Prostate gland (tissue), 2 donors: ENCODE measurements around the gene AIFM2.

Source experiments
- POLR2AphosphoS5 ChIP-seq: sonication (generic); formaldehyde crosslinking; IDR thresholded peaks from one replicate; pipeline ENCODE4 v1.6.1; 2017; ENCODE audit warnings: antibody characterized with exemption
- TF ChIP-seq, protein P1 (sequence below), 4 experiments: fragments of 200-600 bp in 2 of 4; fragments of 450-650 bp in 2 of 4; sonication (generic) in 2 of 4; IDR thresholded peaks; 1 replicate in 3 of 4; 2 replicates in 1 of 4; pipeline ENCODE4 v1.5.1; 2016 to 2019; ENCODE audit warnings: antibody characterized with exemption in 4 of 4, mild to moderate bottlenecking in 2 of 4, moderate library complexity in 2 of 4

DNA sequence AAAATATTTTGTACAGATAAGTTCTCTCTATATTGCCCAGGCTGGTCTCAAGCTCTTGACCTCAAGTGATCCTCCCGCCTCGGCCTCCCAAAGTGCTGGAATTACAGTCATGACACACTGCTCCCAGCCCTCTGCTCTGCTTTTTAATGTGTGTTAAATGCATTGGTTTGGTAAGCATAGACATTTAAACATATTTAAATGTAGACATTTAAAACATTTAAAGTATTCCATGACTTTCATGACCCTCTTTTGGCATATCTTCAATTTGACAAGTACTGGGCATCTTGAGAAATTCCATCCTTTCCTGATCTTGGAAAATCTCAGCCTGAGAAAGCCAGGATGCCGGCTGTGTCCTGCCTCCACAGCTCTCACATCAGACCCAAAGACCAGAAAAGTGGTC is 42.9 kb upstream of the AIFM2 start:
- TF ChIP-seq, protein P1, sequence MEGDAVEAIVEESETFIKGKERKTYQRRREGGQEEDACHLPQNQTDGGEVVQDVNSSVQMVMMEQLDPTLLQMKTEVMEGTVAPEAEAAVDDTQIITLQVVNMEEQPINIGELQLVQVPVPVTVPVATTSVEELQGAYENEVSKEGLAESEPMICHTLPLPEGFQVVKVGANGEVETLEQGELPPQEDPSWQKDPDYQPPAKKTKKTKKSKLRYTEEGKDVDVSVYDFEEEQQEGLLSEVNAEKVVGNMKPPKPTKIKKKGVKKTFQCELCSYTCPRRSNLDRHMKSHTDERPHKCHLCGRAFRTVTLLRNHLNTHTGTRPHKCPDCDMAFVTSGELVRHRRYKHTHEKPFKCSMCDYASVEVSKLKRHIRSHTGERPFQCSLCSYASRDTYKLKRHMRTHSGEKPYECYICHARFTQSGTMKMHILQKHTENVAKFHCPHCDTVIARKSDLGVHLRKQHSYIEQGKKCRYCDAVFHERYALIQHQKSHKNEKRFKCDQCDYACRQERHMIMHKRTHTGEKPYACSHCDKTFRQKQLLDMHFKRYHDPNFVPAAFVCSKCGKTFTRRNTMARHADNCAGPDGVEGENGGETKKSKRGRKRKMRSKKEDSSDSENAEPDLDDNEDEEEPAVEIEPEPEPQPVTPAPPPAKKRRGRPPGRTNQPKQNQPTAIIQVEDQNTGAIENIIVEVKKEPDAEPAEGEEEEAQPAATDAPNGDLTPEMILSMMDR (IDR thresholded peaks at IDR 0.05): no peak
- TF ChIP-seq POLR2AphosphoS5: no peak
